ENCODE measurements around the gene NEDD4L. TPM values are rescaled to one million over a fixed set of nuclear protein-coding genes. Genes with fewer than 3 reads are reported as not detected.

Gene NEDD4L
- polyA plus RNA-seq, 1 of the 3 experiments (the other 2 are of a cell fraction): 13.2 TPM

DNA sequence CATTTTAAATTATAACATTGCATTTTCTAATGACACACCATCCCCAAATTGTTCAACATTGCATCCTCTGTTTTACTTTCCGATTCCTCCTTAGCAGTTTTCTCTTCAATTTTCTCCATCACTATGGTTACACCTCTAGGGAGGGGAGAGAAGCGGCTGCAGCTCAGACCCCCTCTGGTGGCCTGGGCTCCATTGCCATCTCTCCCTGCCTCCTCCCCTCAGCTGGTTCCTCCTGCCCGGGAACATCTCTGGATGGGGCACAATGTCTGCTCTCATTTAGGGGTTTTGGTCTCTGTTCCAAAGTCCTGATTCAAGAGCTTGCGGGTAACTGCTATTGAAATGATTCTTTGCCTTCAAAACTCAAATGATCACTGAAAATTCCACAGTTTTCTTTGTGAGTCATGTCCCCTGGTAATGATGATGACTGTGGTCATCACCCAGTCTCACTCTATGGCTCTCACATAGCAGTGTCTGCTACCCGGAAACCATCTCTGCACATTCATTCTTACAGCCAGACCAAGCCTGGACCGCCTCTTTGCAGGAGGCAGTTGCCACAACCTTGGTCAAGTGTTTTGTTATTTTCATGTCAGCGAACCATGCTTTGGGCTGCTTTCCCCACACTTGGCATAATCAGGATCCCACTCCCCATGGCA is 321.0 kb downstream of the NEDD4L start:
- H3K9me3 ChIP-seq: no peaks in the 10 kb centered on the region
- H3K79me2 ChIP-seq (ENCODE audit: insufficient read depth): no peaks in the 10 kb centered on the region
- H4K20me1 ChIP-seq (ENCODE audit: insufficient read depth): no peaks in the 10 kb centered on the region
- DNase-seq: no peak
- H3K4me1 ChIP-seq (ENCODE audit: control insufficient read depth in 1 of 2, insufficient read depth in 2 of 2, low read depth in 1 of 2, low read length in 1 of 2): peaks cover 0 to 21% of the 10 kb centered on the region in 2 experiments; a peak in 2 of 4 replicates
- no peak overlapping the region; the same call in 1 of the 2 replicates for H3K9ac ChIP-seq
- H3K27ac ChIP-seq (ENCODE audit: low read depth in 2 of 2, low read length in 1 of 2): peak overlapping the region in 1 of 2 experiments; percentile 91; a peak in 2 of 4 replicates
- WGBS (ENCODE audit: low lambda C conversion rate): 92% methylated on average over 7 of the region's 7 CpGs
- no peak for TF ChIP-seq ELF1 (IDR thresholded peaks at IDR 0.05)
- TF ChIP-seq, protein P1, sequence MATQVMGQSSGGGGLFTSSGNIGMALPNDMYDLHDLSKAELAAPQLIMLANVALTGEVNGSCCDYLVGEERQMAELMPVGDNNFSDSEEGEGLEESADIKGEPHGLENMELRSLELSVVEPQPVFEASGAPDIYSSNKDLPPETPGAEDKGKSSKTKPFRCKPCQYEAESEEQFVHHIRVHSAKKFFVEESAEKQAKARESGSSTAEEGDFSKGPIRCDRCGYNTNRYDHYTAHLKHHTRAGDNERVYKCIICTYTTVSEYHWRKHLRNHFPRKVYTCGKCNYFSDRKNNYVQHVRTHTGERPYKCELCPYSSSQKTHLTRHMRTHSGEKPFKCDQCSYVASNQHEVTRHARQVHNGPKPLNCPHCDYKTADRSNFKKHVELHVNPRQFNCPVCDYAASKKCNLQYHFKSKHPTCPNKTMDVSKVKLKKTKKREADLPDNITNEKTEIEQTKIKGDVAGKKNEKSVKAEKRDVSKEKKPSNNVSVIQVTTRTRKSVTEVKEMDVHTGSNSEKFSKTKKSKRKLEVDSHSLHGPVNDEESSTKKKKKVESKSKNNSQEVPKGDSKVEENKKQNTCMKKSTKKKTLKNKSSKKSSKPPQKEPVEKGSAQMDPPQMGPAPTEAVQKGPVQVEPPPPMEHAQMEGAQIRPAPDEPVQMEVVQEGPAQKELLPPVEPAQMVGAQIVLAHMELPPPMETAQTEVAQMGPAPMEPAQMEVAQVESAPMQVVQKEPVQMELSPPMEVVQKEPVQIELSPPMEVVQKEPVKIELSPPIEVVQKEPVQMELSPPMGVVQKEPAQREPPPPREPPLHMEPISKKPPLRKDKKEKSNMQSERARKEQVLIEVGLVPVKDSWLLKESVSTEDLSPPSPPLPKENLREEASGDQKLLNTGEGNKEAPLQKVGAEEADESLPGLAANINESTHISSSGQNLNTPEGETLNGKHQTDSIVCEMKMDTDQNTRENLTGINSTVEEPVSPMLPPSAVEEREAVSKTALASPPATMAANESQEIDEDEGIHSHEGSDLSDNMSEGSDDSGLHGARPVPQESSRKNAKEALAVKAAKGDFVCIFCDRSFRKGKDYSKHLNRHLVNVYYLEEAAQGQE (IDR thresholded peaks at IDR 0.05; ENCODE audit: low read depth, low read length): no peak
- TF ChIP-seq EP300 (IDR thresholded peaks at IDR 0.05; ENCODE audit: borderline replicate concordance in 1 of 2, low read depth in 1 of 2, low read length in 1 of 2): no peak
- TF ChIP-seq, protein P2, sequence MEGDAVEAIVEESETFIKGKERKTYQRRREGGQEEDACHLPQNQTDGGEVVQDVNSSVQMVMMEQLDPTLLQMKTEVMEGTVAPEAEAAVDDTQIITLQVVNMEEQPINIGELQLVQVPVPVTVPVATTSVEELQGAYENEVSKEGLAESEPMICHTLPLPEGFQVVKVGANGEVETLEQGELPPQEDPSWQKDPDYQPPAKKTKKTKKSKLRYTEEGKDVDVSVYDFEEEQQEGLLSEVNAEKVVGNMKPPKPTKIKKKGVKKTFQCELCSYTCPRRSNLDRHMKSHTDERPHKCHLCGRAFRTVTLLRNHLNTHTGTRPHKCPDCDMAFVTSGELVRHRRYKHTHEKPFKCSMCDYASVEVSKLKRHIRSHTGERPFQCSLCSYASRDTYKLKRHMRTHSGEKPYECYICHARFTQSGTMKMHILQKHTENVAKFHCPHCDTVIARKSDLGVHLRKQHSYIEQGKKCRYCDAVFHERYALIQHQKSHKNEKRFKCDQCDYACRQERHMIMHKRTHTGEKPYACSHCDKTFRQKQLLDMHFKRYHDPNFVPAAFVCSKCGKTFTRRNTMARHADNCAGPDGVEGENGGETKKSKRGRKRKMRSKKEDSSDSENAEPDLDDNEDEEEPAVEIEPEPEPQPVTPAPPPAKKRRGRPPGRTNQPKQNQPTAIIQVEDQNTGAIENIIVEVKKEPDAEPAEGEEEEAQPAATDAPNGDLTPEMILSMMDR (IDR thresholded peaks at IDR 0.05): peak; percentile 18
- TF ChIP-seq JUND (IDR thresholded peaks at IDR 0.05): no peak
- TF ChIP-seq, protein P3, sequence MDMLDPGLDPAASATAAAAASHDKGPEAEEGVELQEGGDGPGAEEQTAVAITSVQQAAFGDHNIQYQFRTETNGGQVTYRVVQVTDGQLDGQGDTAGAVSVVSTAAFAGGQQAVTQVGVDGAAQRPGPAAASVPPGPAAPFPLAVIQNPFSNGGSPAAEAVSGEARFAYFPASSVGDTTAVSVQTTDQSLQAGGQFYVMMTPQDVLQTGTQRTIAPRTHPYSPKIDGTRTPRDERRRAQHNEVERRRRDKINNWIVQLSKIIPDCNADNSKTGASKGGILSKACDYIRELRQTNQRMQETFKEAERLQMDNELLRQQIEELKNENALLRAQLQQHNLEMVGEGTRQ (IDR thresholded peaks at IDR 0.05; ENCODE audit: borderline replicate concordance, low read depth, low read length): no peak
- TF ChIP-seq, protein P4, sequence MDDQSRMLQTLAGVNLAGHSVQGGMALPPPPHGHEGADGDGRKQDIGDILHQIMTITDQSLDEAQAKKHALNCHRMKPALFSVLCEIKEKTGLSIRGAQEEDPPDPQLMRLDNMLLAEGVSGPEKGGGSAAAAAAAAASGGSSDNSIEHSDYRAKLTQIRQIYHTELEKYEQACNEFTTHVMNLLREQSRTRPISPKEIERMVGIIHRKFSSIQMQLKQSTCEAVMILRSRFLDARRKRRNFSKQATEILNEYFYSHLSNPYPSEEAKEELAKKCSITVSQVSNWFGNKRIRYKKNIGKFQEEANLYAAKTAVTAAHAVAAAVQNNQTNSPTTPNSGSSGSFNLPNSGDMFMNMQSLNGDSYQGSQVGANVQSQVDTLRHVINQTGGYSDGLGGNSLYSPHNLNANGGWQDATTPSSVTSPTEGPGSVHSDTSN (IDR thresholded peaks at IDR 0.05): no peak
- H3K36me3 ChIP-seq (replicated peaks in 1 of 2; ENCODE audit: control insufficient read depth in 1 of 2, insufficient read depth in 2 of 2, low read length in 1 of 2): no peaks in the 10 kb centered on the region
- ChIA-PET CTCF (no interaction called here), POLR2A (no interaction called here)
- no peak overlapping the region for H3K4me3 ChIP-seq (ENCODE audit: low read depth in 2 of 2, low read length in 1 of 2)
- H3F3A ChIP-seq (replicated peaks; ENCODE audit: insufficient read depth): peaks cover 16% of the 10 kb centered on the region
- no peaks in the 10 kb centered on the region for H3K9me2 ChIP-seq
- H2AFZ ChIP-seq (ENCODE audit: low read depth): peak overlapping the region; percentile 65; the same call in 1 of the 2 replicates
- H3K4me2 ChIP-seq: 0 out of 2 replicates have a peak overlapping the region, but pooled peaks have one; percentile 29
- no peaks in the 10 kb centered on the region for H3K27me3 ChIP-seq (ENCODE audit: insufficient read depth)

Data from SK-N-SH (cell line).